Bronchus fibroblast of lung (primary cell): ENCODE results near the gene ZNF76. TPM values are rescaled to one million over a fixed set of nuclear protein-coding genes. Genes with fewer than 3 reads are reported as not detected.

Source experiments
- total RNA-seq: library from RNA; depleted of rRNA; stranded (reverse); fragments of >200 nt; gene quantifications from 2 replicates; pipeline ENCODE4 v1.2.3, GENCODE V29; 2015

Gene ZNF76
- total RNA-seq: 12.3 and 12.8 TPM in 2 replicates

GRCh38 chr6:35259194-35259947 lies at the start of gene ZNF76:
TSS of gene ZNF76 (plus strand) at chr6:35259735. CDS start at chr6:35281152, 21,417 bp downstream.

GRCh38 chr6:35213824-35214756 lies 45.4 kb upstream of the ZNF76 start, which contains the start of gene SCUBE3:
TSS of gene SCUBE3 (plus strand) at chr6:35213956. CDS start at chr6:35214419, 463 bp downstream.

GRCh38 chr6:35297601-35298481 lies 38.3 kb downstream of the ZNF76 start, which contains the start of gene DEF6:
TSS of gene DEF6 (plus strand) at chr6:35297818. CDS start at chr6:35297857, 39 bp downstream.

GRCh38 chr6:35342258-35343091 lies 82.9 kb downstream of the ZNF76 start, which contains the start of gene PPARD:
TSS of gene PPARD (plus strand) at chr6:35342558. CDS start at chr6:35411088, 68,530 bp downstream.

Other genes starting within 250 kb of the ZNF76 start
- gene TCP11, start 118.4 kb upstream of the ZNF76 start, total RNA-seq: 0.15 and 0.50 TPM in 2 replicates
- gene SCUBE3, start 45.8 kb upstream of the ZNF76 start, total RNA-seq: 0.17 and 0.30 TPM in 2 replicates
- gene DEF6, start 38.1 kb downstream of the ZNF76 start, total RNA-seq: 3.0 and 4.0 TPM in 2 replicates
- 36.3 and 36.7 TPM in 2 replicates for gene PPARD, start 82.8 kb downstream of the ZNF76 start, total RNA-seq
- gene FANCE, start 192.6 kb downstream of the ZNF76 start, total RNA-seq: 13.7 and 15.1 TPM in 2 replicates
- 1,648 and 1,887 TPM in 2 replicates for gene RPL10A, start 208.7 kb downstream of the ZNF76 start, total RNA-seq
- 27.9 and 31.8 TPM in 2 replicates for gene TEAD3, start 237.3 kb downstream of the ZNF76 start, total RNA-seq